Renal pelvis (tissue), 3 donors: ENCODE data around the gene CDYL2. TPM values are rescaled to one million over a fixed set of nuclear protein-coding genes. Genes with fewer than 3 reads are reported as not detected.

Experiments
- polyA plus RNA-seq, 3 donors: library from polyadenylated mRNA; unstranded; fragments of 120-200 nt; gene quantifications; one replicate each; pipeline ENCODE4 v1.2.1, GENCODE V29; 2013; ENCODE audit not compliant: insufficient read length in 3 of 3

Gene CDYL2
- polyA plus RNA-seq, 3 donors, result 6.6 to 7.8 (median 7.3) TPM

Other genes with a start within 250 kb of the CDYL2 start
- 10 to 100 TPM; 65.0 to 70.5 (median 65.1) TPM for gene CMC2, start 202.3 kb upstream of the CDYL2 start, polyA plus RNA-seq
- gene CENPN, start 202.6 kb upstream of the CDYL2 start, polyA plus RNA-seq, result 10 to 100 TPM; 23.1 to 25.8 (median 23.1) TPM
- gene ATMIN, start 231.2 kb upstream of the CDYL2 start, polyA plus RNA-seq, result 10 to 100 TPM; 38.7 to 48.3 (median 44.5) TPM